Choroid plexus epithelial cell (primary cell): Measurements from ENCODE around the gene OR4N2.
"Not testable (repeated sequence)": the region's sequence is repeated elsewhere in the genome, so short reads cannot be mapped to it uniquely, and the experiment has no call there.

Experiments
- DNase-seq: peaks from one replicate; pipeline ENCODE4 v3.0.0-alpha.2; 2010; ENCODE audit warnings: low read depth
- H3K4me3 ChIP-seq: 2 replicates; pipeline ENCODE4 v1.5.1; 2011; ENCODE audit warnings: low read depth, mild to moderate bottlenecking, control low read depth, low read length, moderate library complexity
- TF ChIP-seq, protein P1 (sequence below): conservative IDR thresholded peaks from 2 replicates; pipeline ENCODE4 v1.5.1; 2011; ENCODE audit warnings: low read depth, mild to moderate bottlenecking, control low read depth, inconsistent platforms, low read length, moderate library complexity

The OR4N2 gene, protein sequence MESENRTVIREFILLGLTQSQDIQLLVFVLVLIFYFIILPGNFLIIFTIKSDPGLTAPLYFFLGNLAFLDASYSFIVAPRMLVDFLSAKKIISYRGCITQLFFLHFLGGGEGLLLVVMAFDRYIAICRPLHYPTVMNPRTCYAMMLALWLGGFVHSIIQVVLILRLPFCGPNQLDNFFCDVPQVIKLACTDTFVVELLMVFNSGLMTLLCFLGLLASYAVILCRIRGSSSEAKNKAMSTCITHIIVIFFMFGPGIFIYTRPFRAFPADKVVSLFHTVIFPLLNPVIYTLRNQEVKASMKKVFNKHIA

DNA sequence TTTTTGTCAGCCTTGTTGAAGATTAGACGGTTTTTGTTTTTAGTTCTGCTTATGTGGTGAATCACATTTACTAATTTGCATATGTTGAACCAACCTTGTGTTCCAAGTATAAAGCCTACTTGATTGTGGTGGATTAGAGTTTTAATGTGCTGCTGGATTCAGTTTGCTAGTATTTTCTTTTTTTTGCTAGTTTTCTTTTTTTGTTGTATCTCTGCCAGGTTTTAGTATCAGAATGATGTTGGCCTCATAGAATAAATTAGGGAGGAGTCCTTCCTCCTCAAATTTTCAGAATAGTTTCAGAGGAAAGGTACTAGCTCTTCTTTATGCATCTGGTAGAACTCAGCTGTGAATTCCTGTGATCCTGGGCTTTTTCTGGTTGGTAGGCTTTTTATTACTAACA, at the start of gene OR4N2:
Gene OR4N2, plus strand, starts transcription at position 301 of the 400 bp plus-strand sequence. CDS start 23,679 bp downstream, outside the sequence.
- H3K4me3 ChIP-seq, DNase-seq: not testable (repeated sequence)

DNA sequence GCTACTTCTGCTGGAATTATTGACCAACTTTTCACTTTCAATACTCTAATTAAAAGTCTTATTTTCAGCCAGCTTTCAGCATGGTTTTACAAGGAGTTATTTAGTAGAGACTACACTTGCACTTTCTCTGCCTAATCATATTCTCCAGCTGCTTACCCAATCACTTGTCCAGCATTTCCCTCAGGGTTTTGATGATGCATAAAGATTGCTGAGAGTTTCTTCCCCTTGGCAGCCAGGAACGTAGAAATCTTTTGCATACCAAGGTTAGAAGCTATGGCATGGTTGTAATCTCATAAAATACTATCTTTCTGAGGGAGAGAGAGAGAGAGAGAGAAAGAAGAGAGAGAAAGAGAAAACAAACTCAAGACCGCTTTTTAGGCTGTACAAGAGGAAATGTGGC, 49.4 kb upstream of the OR4N2 start:
- no peak for DNase-seq
- TF ChIP-seq, protein P1, sequence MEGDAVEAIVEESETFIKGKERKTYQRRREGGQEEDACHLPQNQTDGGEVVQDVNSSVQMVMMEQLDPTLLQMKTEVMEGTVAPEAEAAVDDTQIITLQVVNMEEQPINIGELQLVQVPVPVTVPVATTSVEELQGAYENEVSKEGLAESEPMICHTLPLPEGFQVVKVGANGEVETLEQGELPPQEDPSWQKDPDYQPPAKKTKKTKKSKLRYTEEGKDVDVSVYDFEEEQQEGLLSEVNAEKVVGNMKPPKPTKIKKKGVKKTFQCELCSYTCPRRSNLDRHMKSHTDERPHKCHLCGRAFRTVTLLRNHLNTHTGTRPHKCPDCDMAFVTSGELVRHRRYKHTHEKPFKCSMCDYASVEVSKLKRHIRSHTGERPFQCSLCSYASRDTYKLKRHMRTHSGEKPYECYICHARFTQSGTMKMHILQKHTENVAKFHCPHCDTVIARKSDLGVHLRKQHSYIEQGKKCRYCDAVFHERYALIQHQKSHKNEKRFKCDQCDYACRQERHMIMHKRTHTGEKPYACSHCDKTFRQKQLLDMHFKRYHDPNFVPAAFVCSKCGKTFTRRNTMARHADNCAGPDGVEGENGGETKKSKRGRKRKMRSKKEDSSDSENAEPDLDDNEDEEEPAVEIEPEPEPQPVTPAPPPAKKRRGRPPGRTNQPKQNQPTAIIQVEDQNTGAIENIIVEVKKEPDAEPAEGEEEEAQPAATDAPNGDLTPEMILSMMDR = no peak
- H3K4me3 ChIP-seq = no peak overlapping the region

DNA sequence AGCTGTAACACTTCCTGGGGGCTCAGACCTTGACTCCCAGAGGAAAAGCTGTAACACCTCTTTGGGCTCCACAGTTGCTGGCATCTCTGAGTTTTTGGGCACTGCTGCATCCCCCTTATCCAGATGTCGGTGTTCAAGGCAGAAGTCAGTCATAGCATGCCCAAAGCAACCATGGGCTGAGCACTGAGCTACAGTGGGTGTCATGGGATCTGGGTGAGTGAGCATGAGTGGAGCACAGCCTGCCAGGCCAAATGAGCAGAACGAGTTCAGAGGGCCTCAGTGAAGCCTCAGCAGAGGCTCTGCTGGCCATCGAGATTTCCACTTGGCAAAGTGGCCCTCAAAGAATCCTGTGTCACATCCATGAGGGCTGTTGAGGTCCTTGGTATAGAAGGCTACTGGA, 32.1 kb upstream of the OR4N2 start:
- H3K4me3 ChIP-seq, DNase-seq: not testable (repeated sequence)

DNA sequence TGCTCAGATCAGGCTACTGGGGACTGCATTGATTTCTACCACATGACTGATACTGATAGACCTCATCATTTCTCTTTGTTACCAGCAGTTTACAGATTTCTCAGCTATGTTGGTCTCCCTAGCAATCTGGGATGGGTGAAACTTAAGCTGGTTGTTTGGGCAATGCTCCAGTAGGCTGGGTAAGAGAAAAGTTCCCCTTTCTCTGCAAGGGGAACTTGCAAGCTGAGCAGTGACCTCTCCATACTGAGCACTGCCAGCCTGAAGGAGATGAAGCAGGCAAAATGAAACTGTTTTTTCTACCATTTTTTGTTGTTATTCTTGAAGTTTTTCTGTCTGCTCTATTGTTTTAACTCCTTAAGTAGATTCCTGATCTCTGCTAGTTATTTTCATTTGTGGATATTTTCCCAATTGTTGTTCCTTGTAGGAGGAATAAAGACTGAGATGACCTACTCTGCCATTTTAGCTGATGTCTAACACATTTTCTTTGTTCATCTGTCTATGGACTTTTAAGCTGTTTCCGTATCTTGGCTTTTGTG, 31.6 kb upstream of the OR4N2 start:
- TF ChIP-seq, protein P1 = no peak
- H3K4me3 ChIP-seq = no peak overlapping the region
- DNase-seq = no peak

DNA sequence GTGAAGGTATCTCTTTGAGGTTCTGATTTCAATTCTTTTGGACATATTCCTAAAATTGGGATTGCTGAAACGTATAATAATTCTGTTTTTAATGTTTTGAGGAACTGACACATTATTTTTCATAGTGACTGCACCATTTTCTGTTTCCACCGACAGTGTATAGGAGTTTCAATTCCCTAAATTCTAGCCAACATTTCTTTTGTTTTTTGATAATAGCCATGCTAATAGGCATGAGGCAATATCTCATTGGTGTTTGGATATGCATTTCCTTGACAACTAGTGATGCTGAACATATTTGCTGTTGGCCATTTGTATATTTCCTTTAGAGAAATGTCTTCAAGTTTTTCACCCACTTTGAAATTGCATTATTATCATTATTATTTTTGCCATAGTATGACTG, 31.1 kb upstream of the OR4N2 start:
- not testable (repeated sequence) for DNase-seq, H3K4me3 ChIP-seq

DNA sequence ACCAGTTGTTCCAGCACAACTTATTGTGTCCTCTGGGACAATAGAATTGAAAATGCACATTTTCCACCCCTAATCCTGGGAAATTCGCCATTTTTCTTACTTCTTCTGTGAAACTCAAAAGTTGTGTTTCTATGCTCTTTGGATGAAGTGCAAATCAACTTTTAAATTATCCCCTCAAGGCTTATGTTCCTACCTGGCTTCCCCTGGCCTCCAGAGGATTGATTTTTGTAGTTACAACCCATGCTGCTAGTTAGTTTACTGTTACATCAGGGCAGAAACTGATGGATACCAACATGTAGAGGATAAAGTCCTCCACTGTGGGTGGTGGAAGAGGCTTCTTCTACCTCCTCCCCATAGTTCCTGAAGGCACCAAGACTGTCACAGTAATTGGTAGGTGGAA, 30.4 kb upstream of the OR4N2 start, which contains the start of gene OR4M1:
Gene OR4M1, plus strand, starts transcription at position 301 of the 400 bp plus-strand sequence. CDS start 6,819 bp downstream, outside the sequence.
- not testable (repeated sequence) for DNase-seq, H3K4me3 ChIP-seq

DNA sequence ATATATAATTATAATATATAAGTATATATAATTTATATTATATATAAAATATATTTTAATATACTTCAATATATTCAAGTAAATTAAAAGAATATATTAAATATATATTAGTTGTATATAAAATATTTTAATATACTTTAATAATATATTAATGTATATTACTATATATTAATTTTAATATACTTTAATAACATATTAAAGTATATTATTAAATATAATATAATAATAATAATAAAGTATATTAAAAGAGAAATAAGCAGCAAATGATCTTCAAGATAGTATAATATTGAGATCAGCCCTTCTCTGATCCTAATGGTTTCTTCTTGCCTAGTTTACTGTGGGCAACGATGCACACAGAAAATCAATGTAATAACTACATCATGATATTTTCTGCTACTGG, 28.0 kb upstream of the OR4N2 start:
- H3K4me3 ChIP-seq = no peak overlapping the region
- TF ChIP-seq, protein P1 = no peak
- DNase-seq = no peak

DNA sequence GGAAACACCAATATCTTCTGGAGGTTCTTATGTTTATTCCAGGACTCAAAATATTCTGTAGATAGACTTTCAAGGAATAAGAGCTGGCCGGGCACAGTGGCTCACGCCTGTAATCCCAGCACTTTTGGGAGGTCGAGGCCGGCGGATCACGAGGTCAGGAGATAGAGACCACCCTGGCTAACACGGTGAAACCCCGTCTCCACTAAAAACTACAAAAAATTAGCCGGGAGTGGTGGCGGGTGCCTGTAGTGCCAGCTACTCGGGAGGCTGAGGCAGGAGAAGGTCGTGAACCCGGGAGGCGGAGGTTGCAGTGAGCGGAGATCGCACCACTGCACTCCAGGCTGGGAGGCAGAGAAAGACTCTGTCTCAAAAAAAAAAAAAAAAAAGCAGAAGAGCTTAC, 17.7 kb upstream of the OR4N2 start:
- not testable (repeated sequence) for H3K4me3 ChIP-seq, DNase-seq

DNA sequence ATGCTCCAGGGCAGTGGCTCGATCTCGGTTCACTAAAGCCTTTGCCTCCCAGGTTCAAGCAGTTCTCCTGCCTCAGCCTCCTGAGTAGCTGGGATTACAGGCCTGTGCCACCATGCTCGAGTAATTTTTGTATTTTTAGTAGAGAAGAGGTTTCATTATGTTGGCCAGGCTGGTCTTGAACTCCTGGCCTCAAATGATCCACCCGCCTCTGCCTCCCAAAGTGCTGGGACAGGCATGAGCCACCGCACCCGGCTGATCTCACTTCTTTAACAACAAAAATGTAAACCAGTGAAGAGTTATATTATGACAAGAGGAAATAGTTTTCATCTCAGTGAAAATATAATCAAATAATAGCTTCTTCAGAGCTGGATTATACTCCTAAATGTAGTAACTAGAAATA, 16.3 kb upstream of the OR4N2 start:
- not testable (repeated sequence) for H3K4me3 ChIP-seq, DNase-seq

DNA sequence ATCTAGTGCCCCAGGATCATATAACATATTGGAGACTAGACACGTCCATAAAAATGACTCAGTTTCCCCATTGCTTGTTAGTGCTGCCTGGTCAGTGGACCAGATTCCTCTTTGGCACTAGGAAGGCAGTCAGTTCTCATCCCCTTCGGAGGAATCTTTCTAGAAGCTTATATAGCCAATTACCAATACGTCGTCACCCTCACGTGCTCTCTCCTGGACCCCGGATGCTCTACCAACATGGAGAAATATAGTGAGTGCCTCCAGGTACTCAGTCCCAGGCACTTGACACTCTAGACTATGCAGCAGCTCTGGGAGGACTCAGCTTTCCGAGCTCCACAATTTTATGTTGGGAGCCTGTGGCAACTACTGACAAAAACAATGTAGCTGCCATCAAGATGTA, 15.4 kb upstream of the OR4N2 start:
- not testable (repeated sequence) for H3K4me3 ChIP-seq, DNase-seq

DNA sequence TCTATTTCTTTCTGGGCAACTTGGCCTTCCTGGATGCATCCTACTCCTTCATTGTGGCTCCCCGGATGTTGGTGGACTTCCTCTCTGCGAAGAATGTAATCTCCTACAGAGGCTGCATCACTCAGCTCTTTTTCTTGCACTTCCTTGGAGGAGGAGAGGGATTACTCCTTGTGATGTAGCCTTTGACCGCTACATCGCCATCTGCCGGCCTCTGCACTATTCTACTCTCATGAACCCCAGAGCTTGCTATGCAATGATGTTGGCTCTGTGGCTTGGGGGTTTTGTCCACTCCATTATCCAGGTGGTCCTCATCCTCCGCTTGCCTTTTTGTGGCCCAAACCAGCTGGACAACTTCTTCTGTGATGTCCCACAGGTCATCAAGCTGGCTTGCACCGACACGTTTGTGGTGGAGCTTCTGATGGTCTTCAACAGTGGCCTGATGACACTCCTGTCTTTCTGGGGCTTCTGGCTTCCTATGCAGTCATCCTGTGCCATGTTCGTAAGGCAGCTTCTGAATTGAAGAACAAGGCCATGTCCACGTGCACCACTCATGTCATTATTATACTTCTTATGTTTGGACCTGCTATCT, 7.0 kb upstream of the OR4N2 start:
- H3K4me3 ChIP-seq, DNase-seq: not testable (repeated sequence)
